Spleen (tissue), 7 donors: ENCODE measurements around the gene TMEM26.

Experiments used
- CTCF ChIP-seq, 11 experiments: fragments of 200-600 bp in 7 of 11; fragments of 450-650 bp in 4 of 11; sonication (generic) in 4 of 11; IDR thresholded peaks in 8 of 11; conservative IDR thresholded peaks in 3 of 11; 1 replicate in 7 of 11; 2 replicates in 4 of 11; pipeline versions ENCODE4 v1.4.0 to v1.8.0; 2016 to 2021; ENCODE audit warnings: antibody characterized with exemption in 11 of 11, inconsistent platforms in 4 of 11, mild to moderate bottlenecking in 1 of 11
- POLR2A ChIP-seq, 3 donors: fragments of 450-650 bp; IDR thresholded peaks; one replicate each; pipeline ENCODE4 v1.5.1; 2017; ENCODE audit warnings: antibody characterized with exemption in 3 of 3, mild to moderate bottlenecking in 1 of 3
- POLR2AphosphoS5 ChIP-seq, 3 donors: sonication (generic); formaldehyde crosslinking; IDR thresholded peaks; one replicate each; pipeline ENCODE4 v1.5.1; 2017; ENCODE audit warnings: antibody characterized with exemption in 3 of 3
- donor health status: DM: no; HTN: no; CAD: no; lungs with moderate emphysema.
- donor health status: DM: no; HTN: no; CAD: no.
- donor health status: DM: no; HTN: no; CAD: no.

- TF ChIP-seq CTCF (IDR thresholded peaks at IDR 0.05 in 8 of 11, conservative IDR thresholded peaks at IDR 0.05 in 3 of 11): no peak
- no peak for TF ChIP-seq POLR2AphosphoS5 (IDR thresholded peaks at IDR 0.05)
- TF ChIP-seq POLR2A (IDR thresholded peaks at IDR 0.05): no peak
Measured at GRCh38 chr10:61486251-61486650, 33.1 kb upstream of the TMEM26 start.
